Loucy (cell line): ENCODE results near the gene VSIG1.

ENCODE experiments used
- H2AFZ ChIP-seq: fragments of 200-600 bp; sonication (generic); 2 replicates; pipeline ENCODE4 v1.6.0; 2016; ENCODE audit warnings: antibody characterized with exemption, mild to moderate bottlenecking, low read length, moderate library complexity
- H3F3A ChIP-seq: fragments of 200-600 bp; 2 replicates; pipeline ENCODE4 v1.6.0; 2016; ENCODE audit warnings: antibody characterized with exemption, low read depth, mild to moderate bottlenecking
- H3K27me3 ChIP-seq: fragments of 200-600 bp; sonication (generic); 2 replicates; pipeline ENCODE4 v1.6.1; 2014; ENCODE audit warnings: low read length, mild to moderate bottlenecking; ENCODE audit not compliant: insufficient read depth, poor library complexity, severe bottlenecking
- H3K36me3 ChIP-seq: fragments of 200-600 bp; sonication (generic); 2 replicates; pipeline ENCODE4 v1.6.1; 2016; ENCODE audit warnings: low read length; ENCODE audit not compliant: insufficient read depth
- H3K4me1 ChIP-seq: fragments of 200-600 bp; sonication (generic); 2 replicates; pipeline ENCODE4 v1.5.1; 2014; ENCODE audit warnings: low read length, mild to moderate bottlenecking; ENCODE audit not compliant: insufficient read depth, poor library complexity, severe bottlenecking
- H3K4me2 ChIP-seq: fragments of 200-600 bp; sonication (generic); 2 replicates; pipeline ENCODE4 v1.6.0; 2014; ENCODE audit warnings: antibody characterized with exemption, low read length, low read depth, mild to moderate bottlenecking; ENCODE audit not compliant: poor library complexity, severe bottlenecking
- H3K4me3 ChIP-seq: fragments of 200-600 bp; sonication (generic); 2 replicates; pipeline ENCODE4 v1.5.1; 2014; ENCODE audit warnings: low read length, mild to moderate bottlenecking, mixed read lengths; ENCODE audit not compliant: poor library complexity, severe bottlenecking
- H3K79me2 ChIP-seq: fragments of 200-600 bp; sonication (generic); 2 replicates; pipeline ENCODE4 v1.6.1; 2014; ENCODE audit warnings: low read length; ENCODE audit not compliant: insufficient read depth
- H3K9ac ChIP-seq: fragments of 200-600 bp; sonication (generic); 2 replicates; pipeline ENCODE4 v1.6.0; 2014; ENCODE audit warnings: mild to moderate bottlenecking, low read depth, low read length, moderate library complexity; ENCODE audit not compliant: poor library complexity, severe bottlenecking
- H3K9me2 ChIP-seq: fragments of 200-600 bp; sonication (generic); replicated peaks from 2 replicates; pipeline ENCODE4 v1.6.1; 2016; ENCODE audit warnings: low read depth, low read length, mixed read lengths
- H3K9me3 ChIP-seq: fragments of 200-600 bp; sonication (generic); 2 replicates; pipeline ENCODE4 v1.6.1; 2014; ENCODE audit warnings: mild to moderate bottlenecking, antibody characterized with exemption, low read length, low read depth; ENCODE audit not compliant: insufficient read depth
- H4K20me1 ChIP-seq: fragments of 200-600 bp; sonication (generic); 2 replicates; pipeline ENCODE4 v1.6.0; 2014; ENCODE audit warnings: antibody characterized with exemption, low read length, mild to moderate bottlenecking; ENCODE audit not compliant: insufficient read depth, poor library complexity, severe bottlenecking
- EZH2phosphoT487 ChIP-seq: fragments of 200-600 bp; IDR thresholded peaks from 2 replicates; pipeline ENCODE4 v1.6.1; 2018; ENCODE audit warnings: antibody characterized with exemption, mild to moderate bottlenecking, moderate library complexity, borderline replicate concordance
- TF ChIP-seq, protein P1 (sequence below): fragments of 200-600 bp; sonication (generic); conservative IDR thresholded peaks from 2 replicates; pipeline ENCODE4 v1.5.1; 2014; ENCODE audit warnings: mild to moderate bottlenecking, antibody characterized with exemption, low read length

VSIG1 gene

DNA sequence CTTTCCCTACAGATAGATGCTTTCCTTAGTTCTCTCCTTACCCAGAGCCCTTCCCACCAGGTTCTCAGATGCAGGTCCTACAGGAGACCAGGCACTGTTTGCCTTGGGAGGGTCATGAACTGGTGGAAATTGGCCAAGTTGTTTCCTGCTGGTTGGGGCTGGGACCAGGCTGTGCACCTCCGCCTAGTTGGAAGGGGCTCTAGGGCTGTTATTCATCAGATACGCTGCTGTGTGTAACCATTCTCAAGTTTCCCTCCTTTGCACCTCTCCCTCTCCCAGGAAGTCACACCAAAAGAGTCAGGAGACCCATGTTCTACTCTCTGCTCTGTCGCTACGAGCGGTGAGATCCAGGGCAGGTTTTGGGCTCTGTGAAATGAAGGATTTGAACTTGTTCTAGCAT is 11.9 kb upstream of the VSIG1 start:
- no peaks in the 10 kb centered on the region for H3K4me1 ChIP-seq
- H3K9ac ChIP-seq, result no peak overlapping the region
- H2AFZ ChIP-seq, result no peak overlapping the region; the same call in 1 of the 2 replicates
- TF ChIP-seq, protein P1, sequence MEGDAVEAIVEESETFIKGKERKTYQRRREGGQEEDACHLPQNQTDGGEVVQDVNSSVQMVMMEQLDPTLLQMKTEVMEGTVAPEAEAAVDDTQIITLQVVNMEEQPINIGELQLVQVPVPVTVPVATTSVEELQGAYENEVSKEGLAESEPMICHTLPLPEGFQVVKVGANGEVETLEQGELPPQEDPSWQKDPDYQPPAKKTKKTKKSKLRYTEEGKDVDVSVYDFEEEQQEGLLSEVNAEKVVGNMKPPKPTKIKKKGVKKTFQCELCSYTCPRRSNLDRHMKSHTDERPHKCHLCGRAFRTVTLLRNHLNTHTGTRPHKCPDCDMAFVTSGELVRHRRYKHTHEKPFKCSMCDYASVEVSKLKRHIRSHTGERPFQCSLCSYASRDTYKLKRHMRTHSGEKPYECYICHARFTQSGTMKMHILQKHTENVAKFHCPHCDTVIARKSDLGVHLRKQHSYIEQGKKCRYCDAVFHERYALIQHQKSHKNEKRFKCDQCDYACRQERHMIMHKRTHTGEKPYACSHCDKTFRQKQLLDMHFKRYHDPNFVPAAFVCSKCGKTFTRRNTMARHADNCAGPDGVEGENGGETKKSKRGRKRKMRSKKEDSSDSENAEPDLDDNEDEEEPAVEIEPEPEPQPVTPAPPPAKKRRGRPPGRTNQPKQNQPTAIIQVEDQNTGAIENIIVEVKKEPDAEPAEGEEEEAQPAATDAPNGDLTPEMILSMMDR, result no peak
- TF ChIP-seq EZH2phosphoT487, result no peak
- no peaks in the 10 kb centered on the region for H3K9me3 ChIP-seq
- H4K20me1 ChIP-seq, result no peaks in the 10 kb centered on the region
- H3K36me3 ChIP-seq, result no peaks in the 10 kb centered on the region
- no peaks in the 10 kb centered on the region for H3K79me2 ChIP-seq
- no peak overlapping the region for H3K4me3 ChIP-seq
- no peaks in the 10 kb centered on the region for H3F3A ChIP-seq
- H3K9me2 ChIP-seq, result no peaks in the 10 kb centered on the region
- H3K27me3 ChIP-seq, result no peaks in the 10 kb centered on the region
- no peak overlapping the region for H3K4me2 ChIP-seq

DNA sequence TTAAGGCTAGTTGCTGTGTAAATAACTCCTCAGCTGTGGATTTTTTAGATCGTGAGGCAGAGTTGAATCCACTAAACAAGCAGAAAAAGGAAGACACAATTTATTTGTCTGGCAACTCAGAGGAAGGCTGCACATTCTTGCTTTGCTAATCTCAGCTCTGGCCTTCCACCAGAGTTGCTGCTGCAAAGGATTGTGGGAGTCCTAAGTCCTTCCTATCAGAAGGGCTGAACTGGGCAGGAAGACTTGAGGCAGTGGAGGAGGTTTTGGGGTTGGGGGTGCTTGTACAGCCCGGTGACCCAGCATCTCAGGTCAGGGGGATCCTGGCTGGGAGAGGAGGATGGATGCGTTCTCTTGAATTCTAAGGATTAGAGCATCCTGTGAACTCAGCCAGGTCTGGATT is 11.0 kb upstream of the VSIG1 start:
- H3K9me2 ChIP-seq, result no peaks in the 10 kb centered on the region
- no peaks in the 10 kb centered on the region for H3K36me3 ChIP-seq
- no peaks in the 10 kb centered on the region for H3K9me3 ChIP-seq
- no peaks in the 10 kb centered on the region for H3F3A ChIP-seq
- no peak overlapping the region for H3K9ac ChIP-seq
- TF ChIP-seq, protein P1, result no peak
- no peak for TF ChIP-seq EZH2phosphoT487
- H3K4me3 ChIP-seq, result no peak overlapping the region
- H3K79me2 ChIP-seq, result no peaks in the 10 kb centered on the region
- H3K27me3 ChIP-seq, result no peaks in the 10 kb centered on the region
- H4K20me1 ChIP-seq, result no peaks in the 10 kb centered on the region
- no peaks in the 10 kb centered on the region for H3K4me1 ChIP-seq
- peak overlapping the region; percentile 70; the same call in 1 of the 2 replicates for H2AFZ ChIP-seq
- no peak overlapping the region for H3K4me2 ChIP-seq

DNA sequence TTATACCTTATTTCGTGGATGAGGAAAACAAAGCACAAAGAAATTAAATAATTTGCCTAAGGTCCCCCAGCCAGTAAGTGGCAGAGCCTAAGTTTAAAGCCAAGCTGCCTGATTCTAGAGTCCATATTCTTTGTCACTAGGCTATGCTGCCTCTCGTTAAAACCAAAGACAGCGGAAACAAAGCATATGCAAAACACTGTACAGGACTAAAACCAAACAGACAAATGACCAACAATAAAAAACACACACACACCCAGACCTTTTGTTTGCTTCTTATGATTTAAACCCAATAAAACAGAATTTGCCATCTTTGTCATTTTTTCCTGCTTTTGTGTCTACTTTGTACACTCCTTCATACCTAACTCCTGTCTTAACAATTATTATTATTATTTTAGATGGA is 10.1 kb upstream of the VSIG1 start:
- Histone ChIP-seq H3K9me3 (no peaks in the 10 kb centered on the region), H3K9me2 (no peaks in the 10 kb centered on the region), H3K27me3 (no peaks in the 10 kb centered on the region), H3K79me2 (no peaks in the 10 kb centered on the region), H3K4me2 (no peak overlapping the region), H3F3A (no peaks in the 10 kb centered on the region), H3K4me3 (no peak overlapping the region), H3K4me1 (no peaks in the 10 kb centered on the region), H4K20me1 (no peaks in the 10 kb centered on the region), H3K9ac (no peak overlapping the region), H2AFZ (no peak overlapping the region), H3K36me3 (no peaks in the 10 kb centered on the region)
- TF ChIP-seq, protein P1, result no peak
- no peak for TF ChIP-seq EZH2phosphoT487
